Measurements from ENCODE around the gene GJB5. TPM values are rescaled to one million over a fixed set of nuclear protein-coding genes. Genes with fewer than 3 reads are reported as not detected.

Gene GJB5
- polyA plus RNA-seq (2012; rRNA removed) = not detected in 2 replicates
- not detected in 2 replicates for polyA plus RNA-seq (2012; cell fraction: cytosol; rRNA removed)
- not detected in 2 replicates for polyA plus RNA-seq (2012; cell fraction: nucleus; rRNA removed)

DNA sequence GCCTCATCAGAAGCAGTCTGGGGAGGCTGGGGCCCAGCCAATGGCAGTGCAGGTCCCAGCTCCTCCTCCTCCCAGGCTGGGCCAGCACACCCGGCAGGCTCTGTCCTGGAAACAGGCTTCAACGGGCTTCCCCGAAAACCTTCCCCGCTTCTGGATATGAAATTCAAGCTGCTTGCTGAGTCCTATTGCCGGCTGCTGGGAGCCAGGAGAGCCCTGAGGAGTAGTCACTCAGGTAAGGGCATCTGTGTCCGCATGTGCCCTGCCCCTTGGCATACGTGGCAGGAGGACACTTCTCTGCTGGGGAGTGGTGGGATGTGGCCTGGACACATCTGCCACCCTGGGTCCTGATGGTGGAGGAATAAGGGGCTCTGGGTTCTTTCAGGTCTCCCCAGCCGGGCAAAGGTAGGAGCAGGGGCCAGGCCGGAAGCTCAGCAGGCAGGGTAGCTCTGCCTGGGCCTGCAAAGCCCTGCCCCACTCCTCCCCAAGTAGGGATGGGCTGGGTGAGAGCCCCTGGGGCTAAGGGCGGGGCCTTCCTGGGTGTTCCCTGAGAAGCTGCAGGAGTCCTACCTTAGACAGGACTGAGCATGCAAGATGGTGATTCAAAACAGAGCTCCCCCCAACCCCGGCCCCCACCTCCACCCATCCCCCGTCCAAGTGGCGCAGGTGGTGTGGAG is at the start of gene GJB5:
Gene GJB5 (plus strand): TSS at position 84 of the 674 bp plus-strand sequence. CDS start 2,284 bp downstream, outside the sequence.
- CTCF ChIA-PET = interaction anchor here (0.9 to 6.2 kb wide), 3 partner anchors 12 to 97 kb away, joined by 3 to 57 read pairs (median 4); no protein-coding TSS in a partner anchor

More for the DNA sequence above, at the start of gene GJB5:
- Histone ChIP-seq H3K4me1 (ENCODE audit: control insufficient read depth in 1 of 2, insufficient read depth in 2 of 2, low read depth in 1 of 2, low read length in 1 of 2) (no peaks in the 10 kb centered on the region; a peak in 1 of 4 replicates), H3F3A (replicated peaks; ENCODE audit: insufficient read depth) (no peaks in the 10 kb centered on the region), H3K36me3 (replicated peaks in 1 of 2; ENCODE audit: control insufficient read depth in 1 of 2, insufficient read depth in 2 of 2, low read length in 1 of 2) (no peaks in the 10 kb centered on the region), H3K9me3 (no peaks in the 10 kb centered on the region), H4K20me1 (ENCODE audit: insufficient read depth) (no peaks in the 10 kb centered on the region), H3K27me3 (ENCODE audit: insufficient read depth) (no peaks in the 10 kb centered on the region), H3K4me3 (ENCODE audit: low read depth in 2 of 2, low read length in 1 of 2) (no peak within 1 kb of the TSS), H3K79me2 (ENCODE audit: insufficient read depth) (no peaks in the 10 kb centered on the region), H3K9me2 (no peaks in the 10 kb centered on the region), H3K9ac (no peak within 1 kb of the TSS), H3K27ac (ENCODE audit: low read depth in 2 of 2, low read length in 1 of 2) (no peak within 1 kb of the TSS), H2AFZ (ENCODE audit: low read depth) (no peak within 1 kb of the TSS), H3K4me2 (no peak within 1 kb of the TSS)
- POLR2A ChIA-PET = no interaction called here
- TF ChIP-seq EP300 (IDR thresholded peaks at IDR 0.05; ENCODE audit: borderline replicate concordance in 1 of 2, low read depth in 1 of 2, low read length in 1 of 2) (no peak), YY1 (IDR thresholded peaks at IDR 0.05; ENCODE audit: low read depth) (no peak), FOXM1 (IDR thresholded peaks at IDR 0.05; ENCODE audit: low read depth) (no peak), POLR2AphosphoS5 (IDR thresholded peaks at IDR 0.05; ENCODE audit: low read depth, low read length) (no peak), ZBTB33 (IDR thresholded peaks at IDR 0.05; ENCODE audit: borderline replicate concordance, low read depth) (no peak), RFX5 (IDR thresholded peaks at IDR 0.05; ENCODE audit: low read length) (no peak), RAD21 (IDR thresholded peaks at IDR 0.05; ENCODE audit: low read length) (no peak), SMC3 (IDR thresholded peaks at IDR 0.05; ENCODE audit: low read depth, low read length) (no peak), GABPA (IDR thresholded peaks at IDR 0.05; ENCODE audit: low read depth) (no peak), FOSL2 (IDR thresholded peaks at IDR 0.05; ENCODE audit: borderline replicate concordance, low read depth) (no peak), TCF12 (IDR thresholded peaks at IDR 0.05) (no peak), MEF2A (IDR thresholded peaks at IDR 0.05; ENCODE audit: borderline replicate concordance, low read depth) (no peak), TEAD4 (IDR thresholded peaks at IDR 0.05; ENCODE audit: borderline replicate concordance, insufficient read depth) (no peak), MXI1 (IDR thresholded peaks at IDR 0.05; ENCODE audit: low read depth, low read length) (no peak)
- TF ChIP-seq, protein P1, sequence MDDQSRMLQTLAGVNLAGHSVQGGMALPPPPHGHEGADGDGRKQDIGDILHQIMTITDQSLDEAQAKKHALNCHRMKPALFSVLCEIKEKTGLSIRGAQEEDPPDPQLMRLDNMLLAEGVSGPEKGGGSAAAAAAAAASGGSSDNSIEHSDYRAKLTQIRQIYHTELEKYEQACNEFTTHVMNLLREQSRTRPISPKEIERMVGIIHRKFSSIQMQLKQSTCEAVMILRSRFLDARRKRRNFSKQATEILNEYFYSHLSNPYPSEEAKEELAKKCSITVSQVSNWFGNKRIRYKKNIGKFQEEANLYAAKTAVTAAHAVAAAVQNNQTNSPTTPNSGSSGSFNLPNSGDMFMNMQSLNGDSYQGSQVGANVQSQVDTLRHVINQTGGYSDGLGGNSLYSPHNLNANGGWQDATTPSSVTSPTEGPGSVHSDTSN (IDR thresholded peaks at IDR 0.05) = no peak
- TF ChIP-seq, protein P2, sequence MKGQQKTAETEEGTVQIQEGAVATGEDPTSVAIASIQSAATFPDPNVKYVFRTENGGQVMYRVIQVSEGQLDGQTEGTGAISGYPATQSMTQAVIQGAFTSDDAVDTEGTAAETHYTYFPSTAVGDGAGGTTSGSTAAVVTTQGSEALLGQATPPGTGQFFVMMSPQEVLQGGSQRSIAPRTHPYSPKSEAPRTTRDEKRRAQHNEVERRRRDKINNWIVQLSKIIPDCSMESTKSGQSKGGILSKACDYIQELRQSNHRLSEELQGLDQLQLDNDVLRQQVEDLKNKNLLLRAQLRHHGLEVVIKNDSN (IDR thresholded peaks at IDR 0.05; ENCODE audit: borderline replicate concordance, low read depth) = no peak
- TF ChIP-seq, protein P3, sequence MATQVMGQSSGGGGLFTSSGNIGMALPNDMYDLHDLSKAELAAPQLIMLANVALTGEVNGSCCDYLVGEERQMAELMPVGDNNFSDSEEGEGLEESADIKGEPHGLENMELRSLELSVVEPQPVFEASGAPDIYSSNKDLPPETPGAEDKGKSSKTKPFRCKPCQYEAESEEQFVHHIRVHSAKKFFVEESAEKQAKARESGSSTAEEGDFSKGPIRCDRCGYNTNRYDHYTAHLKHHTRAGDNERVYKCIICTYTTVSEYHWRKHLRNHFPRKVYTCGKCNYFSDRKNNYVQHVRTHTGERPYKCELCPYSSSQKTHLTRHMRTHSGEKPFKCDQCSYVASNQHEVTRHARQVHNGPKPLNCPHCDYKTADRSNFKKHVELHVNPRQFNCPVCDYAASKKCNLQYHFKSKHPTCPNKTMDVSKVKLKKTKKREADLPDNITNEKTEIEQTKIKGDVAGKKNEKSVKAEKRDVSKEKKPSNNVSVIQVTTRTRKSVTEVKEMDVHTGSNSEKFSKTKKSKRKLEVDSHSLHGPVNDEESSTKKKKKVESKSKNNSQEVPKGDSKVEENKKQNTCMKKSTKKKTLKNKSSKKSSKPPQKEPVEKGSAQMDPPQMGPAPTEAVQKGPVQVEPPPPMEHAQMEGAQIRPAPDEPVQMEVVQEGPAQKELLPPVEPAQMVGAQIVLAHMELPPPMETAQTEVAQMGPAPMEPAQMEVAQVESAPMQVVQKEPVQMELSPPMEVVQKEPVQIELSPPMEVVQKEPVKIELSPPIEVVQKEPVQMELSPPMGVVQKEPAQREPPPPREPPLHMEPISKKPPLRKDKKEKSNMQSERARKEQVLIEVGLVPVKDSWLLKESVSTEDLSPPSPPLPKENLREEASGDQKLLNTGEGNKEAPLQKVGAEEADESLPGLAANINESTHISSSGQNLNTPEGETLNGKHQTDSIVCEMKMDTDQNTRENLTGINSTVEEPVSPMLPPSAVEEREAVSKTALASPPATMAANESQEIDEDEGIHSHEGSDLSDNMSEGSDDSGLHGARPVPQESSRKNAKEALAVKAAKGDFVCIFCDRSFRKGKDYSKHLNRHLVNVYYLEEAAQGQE (IDR thresholded peaks at IDR 0.05; ENCODE audit: low read depth, low read length) = no peak
- TF ChIP-seq, protein P4, sequence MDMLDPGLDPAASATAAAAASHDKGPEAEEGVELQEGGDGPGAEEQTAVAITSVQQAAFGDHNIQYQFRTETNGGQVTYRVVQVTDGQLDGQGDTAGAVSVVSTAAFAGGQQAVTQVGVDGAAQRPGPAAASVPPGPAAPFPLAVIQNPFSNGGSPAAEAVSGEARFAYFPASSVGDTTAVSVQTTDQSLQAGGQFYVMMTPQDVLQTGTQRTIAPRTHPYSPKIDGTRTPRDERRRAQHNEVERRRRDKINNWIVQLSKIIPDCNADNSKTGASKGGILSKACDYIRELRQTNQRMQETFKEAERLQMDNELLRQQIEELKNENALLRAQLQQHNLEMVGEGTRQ (IDR thresholded peaks at IDR 0.05; ENCODE audit: borderline replicate concordance, low read depth, low read length) = no peak
- WGBS (ENCODE audit: low lambda C conversion rate) = 48% methylated on average over 7 of the region's 13 CpGs
- DNase-seq = no peak

Measured in SK-N-SH (cell line).